Coronary artery (tissue), 2 donors: ENCODE results near the gene CDHR2.

ENCODE experiments used
- DNase-seq: peaks from one replicate; pipeline ENCODE4 v3.0.0-alpha.2; 2017; ENCODE audit warnings: low spot score
- H3K27ac ChIP-seq, 2 donors: fragments of 200-600 bp; sonication (generic); one replicate each; pipeline ENCODE4 v1.5.1; 2016 to 2019
- H3K4me3 ChIP-seq: fragments of 200-600 bp; sonication (generic); 2 replicates; pipeline ENCODE4 v1.5.1; 2016; ENCODE audit warnings: mild to moderate bottlenecking, moderate library complexity
- TF ChIP-seq, protein P1 (sequence below): fragments of 200-600 bp; sonication (generic); IDR thresholded peaks from one replicate; pipeline ENCODE4 v1.5.1; 2019; ENCODE audit warnings: antibody characterized with exemption

The CDHR2 gene

DNA sequence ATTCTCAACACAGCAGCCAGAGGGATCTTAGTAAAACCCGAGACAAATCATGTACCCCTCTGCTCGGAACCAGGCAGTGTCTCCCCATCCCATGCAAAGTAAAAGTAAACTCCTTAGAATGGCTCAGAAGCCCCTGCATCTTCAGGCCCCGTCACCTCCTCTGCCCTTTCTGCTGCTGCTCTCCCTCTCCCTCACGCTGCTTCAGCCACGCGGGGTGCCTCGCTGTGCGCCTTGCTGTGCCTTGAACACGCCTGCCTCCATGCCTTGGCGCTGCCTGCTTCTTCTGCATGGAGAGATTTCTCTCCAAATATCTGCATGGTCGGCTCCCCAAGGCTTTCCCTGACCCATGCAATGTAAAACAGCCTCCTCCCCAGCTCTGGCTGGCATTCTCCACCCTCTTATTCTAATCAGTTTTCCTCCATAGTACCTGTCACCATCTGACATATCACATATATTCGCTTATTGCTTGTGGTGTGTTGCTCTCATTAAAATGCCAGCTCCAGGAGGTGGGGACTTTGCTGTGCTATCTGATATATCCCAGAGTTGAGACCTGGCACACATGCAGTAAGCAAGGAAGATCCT is 52.9 kb downstream of the CDHR2 start:
- Histone ChIP-seq H3K4me3 (no peak overlapping the region), H3K27ac (no peak overlapping the region)
- TF ChIP-seq, protein P1, sequence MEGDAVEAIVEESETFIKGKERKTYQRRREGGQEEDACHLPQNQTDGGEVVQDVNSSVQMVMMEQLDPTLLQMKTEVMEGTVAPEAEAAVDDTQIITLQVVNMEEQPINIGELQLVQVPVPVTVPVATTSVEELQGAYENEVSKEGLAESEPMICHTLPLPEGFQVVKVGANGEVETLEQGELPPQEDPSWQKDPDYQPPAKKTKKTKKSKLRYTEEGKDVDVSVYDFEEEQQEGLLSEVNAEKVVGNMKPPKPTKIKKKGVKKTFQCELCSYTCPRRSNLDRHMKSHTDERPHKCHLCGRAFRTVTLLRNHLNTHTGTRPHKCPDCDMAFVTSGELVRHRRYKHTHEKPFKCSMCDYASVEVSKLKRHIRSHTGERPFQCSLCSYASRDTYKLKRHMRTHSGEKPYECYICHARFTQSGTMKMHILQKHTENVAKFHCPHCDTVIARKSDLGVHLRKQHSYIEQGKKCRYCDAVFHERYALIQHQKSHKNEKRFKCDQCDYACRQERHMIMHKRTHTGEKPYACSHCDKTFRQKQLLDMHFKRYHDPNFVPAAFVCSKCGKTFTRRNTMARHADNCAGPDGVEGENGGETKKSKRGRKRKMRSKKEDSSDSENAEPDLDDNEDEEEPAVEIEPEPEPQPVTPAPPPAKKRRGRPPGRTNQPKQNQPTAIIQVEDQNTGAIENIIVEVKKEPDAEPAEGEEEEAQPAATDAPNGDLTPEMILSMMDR = no peak
- no peak for DNase-seq

DNA sequence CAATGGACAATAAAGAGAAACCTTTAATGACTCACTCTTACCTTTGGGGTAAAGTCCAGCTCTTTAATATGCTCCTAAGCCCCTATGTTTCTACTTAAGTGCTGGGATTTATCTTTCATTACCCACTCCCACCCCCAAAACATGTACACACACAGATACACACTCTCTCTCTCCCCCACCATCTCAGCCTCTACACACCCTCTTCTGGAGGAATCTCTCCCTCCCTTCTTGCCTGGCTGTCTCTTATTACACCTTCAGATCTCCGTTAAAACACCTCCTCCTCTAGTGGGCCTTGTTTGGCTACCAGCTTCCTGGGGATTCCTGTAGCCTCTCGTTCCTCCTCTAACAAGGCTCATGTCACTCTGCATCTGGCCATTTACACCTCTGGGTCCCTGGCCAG is 53.9 kb downstream of the CDHR2 start:
- Histone ChIP-seq H3K4me3 (no peak overlapping the region), H3K27ac (no peak overlapping the region)
- TF ChIP-seq, protein P1 = no peak
- DNase-seq = no peak

DNA sequence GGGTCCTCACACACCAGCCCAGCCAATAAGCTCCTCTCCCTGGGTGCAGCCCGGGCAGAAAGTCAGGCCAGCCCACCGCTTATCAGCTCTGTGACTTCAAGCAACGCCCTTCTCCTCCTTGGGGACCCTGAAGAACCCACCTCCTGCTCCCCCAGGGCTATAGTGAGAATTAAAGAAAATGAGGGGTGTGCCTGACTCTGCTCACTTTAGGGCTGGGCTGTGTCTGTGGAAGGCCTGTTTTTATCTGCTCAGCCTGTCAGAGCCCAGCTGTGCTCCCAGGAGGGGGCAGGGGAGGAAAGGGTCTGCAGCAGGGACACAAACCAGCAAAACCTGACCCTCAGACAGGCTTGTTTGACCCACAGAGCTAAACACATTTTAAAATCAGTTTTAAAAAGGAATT is 56.9 kb downstream of the CDHR2 start:
- TF ChIP-seq, protein P1 = no peak
- DNase-seq = no peak
- no peak overlapping the region for H3K4me3 ChIP-seq
- no peak overlapping the region for H3K27ac ChIP-seq

DNA sequence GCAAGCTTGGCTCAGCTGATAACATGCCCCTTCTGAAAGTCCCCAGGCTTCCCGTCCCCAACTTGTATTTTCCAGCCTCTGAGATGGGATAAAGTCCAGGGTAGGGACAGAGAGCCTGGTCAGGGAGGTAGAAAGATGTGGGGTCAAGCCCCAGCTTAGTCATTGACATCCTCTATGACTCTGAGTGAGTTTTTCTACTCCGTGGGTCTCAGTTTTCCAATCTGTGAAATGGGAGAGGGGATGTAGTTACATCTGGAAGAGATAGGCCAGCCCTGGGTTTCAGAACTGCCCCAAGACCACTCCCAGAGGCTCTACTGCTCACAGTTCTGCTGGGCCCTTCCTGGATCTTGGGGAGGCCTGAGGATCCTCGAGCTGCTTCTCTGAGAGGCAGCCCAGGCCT is 57.7 kb downstream of the CDHR2 start:
- Histone ChIP-seq H3K27ac (no peak overlapping the region), H3K4me3 (no peak overlapping the region)
- DNase-seq = no peak
- TF ChIP-seq, protein P1 = no peak

DNA sequence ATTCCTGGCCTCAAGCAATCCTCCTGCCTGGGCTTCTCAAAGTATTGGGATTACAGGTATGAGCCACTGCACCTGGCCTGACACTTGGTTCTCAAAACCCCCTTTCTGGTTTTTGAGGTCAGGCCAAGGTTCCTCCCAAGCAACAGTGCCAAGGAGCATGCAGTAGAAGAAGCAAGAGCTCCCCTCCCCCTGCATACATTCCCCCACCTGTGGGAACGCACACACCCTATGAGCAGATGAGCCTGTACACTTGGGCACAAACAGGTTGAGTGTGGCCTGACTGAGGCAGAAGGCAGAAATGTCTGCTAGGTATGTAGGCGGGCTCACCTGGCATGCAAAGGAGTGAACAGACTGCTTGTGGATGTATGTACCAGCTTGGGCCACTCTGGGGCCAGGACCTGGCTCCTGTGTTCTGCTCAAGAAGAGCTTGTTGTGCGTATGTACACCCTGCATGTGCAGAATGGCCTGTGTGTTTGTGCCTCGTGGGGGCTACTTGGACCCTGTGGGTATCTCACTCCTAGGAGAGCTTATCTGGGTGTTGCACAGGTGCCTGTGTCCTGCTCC is 59.1 kb downstream of the CDHR2 start:
- TF ChIP-seq, protein P1 = no peak
- Histone ChIP-seq H3K4me3 (no peak overlapping the region), H3K27ac (no peak overlapping the region)
- DNase-seq = no peak

DNA sequence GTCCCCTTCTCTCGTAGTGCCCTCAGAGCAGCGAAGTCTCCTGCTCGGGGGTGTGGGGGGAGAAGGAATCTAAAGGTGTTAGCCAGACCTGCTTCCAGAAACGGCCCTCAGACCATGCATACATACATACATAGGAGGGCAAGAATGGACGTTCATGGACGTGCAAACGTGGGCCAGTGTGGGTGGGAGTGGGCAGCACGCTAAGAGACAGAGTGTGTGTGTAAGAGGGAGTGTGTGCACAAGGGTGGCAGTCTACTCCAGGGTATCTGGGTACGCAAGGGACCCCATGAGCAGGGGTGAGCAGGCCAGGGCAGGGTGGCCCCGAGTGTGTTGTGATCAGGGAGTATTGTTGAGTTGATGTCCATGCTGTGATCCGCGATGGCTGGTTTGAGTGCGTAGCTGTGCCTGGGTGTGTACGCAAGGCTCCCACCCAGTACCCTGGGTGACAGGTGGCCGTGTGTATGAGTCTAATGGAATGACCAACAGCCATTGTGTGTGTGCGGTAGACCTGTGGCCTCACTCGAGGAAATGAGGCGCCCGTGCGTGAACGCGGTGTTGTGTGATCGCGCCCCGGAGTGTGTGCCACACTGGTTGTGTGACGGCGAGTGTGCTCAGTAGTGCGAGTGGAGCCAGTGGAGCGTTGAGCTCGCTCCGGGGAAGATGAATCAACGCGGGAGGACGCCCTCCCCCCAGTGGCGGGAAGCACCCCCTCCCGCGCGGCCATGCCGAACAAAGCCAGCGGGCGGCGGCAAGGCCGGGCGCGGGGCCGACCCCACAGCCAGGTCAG is 60.0 kb downstream of the CDHR2 start:
- TF ChIP-seq, protein P1 = no peak
- DNase-seq = no peak
- no peak overlapping the region for H3K27ac ChIP-seq
- H3K4me3 ChIP-seq = peak overlapping the region; percentile 78
